HG03108 (cell line): ENCODE data around the gene TCF7.

Experiments
- ATAC-seq: cut with Tn5 transposase; IDR thresholded peaks from one replicate; pipeline ENCODE4 v1.9.1; 2021; ENCODE audit warnings: moderate library complexity; ENCODE audit not compliant: unreplicated experiment

Gene TCF7

GRCh38 chr5:134113902-134114875 is at the start of gene TCF7:
TSS of gene TCF7 (plus strand) at chr5:134114681. CDS start at chr5:134114907, 226 bp downstream.
- ATAC-seq: peak; percentile 78

GRCh38 chr5:134069553-134069952 is 44.9 kb upstream of the TCF7 start:
- ATAC-seq: no peak

GRCh38 chr5:134070725-134071613 is 43.5 kb upstream of the TCF7 start:
- ATAC-seq: no peak

GRCh38 chr5:134071614-134072207 is 42.8 kb upstream of the TCF7 start:
- ATAC-seq: no peak

GRCh38 chr5:134072471-134073210 is 41.8 kb upstream of the TCF7 start:
- no peak for ATAC-seq

- no peak for ATAC-seq
These were observed 41.1 kb upstream of the TCF7 start for GRCh38 chr5:134073404-134073803.

GRCh38 chr5:134075102-134075501 is 39.4 kb upstream of the TCF7 start:
- ATAC-seq: no peak

- ATAC-seq: no peak
These were observed 36.4 kb upstream of the TCF7 start for GRCh38 chr5:134077926-134078580.

- no peak for ATAC-seq
These were observed 34.5 kb upstream of the TCF7 start for GRCh38 chr5:134079748-134080581.

- ATAC-seq: no peak
These were observed 32.1 kb upstream of the TCF7 start for GRCh38 chr5:134082264-134082992.

GRCh38 chr5:134083517-134083916 is 31.0 kb upstream of the TCF7 start:
- ATAC-seq: no peak

- no peak for ATAC-seq
These were observed 30.4 kb upstream of the TCF7 start for GRCh38 chr5:134084022-134084565.

GRCh38 chr5:134084570-134084969 is 29.9 kb upstream of the TCF7 start:
- no peak for ATAC-seq

- no peak for ATAC-seq
These were observed 29.1 kb upstream of the TCF7 start for GRCh38 chr5:134085411-134085810.

GRCh38 chr5:134086225-134086942 is 28.1 kb upstream of the TCF7 start:
- no peak for ATAC-seq

- ATAC-seq: no peak
These were observed 27.6 kb upstream of the TCF7 start for GRCh38 chr5:134086943-134087305.

GRCh38 chr5:134088291-134088690 is 26.2 kb upstream of the TCF7 start:
- no peak for ATAC-seq
